ENCODE data around the gene TEX11.

GRCh38 chrX:70498129-70498528, 410.4 kb downstream of the TEX11 start:
- no peak for TF ChIP-seq CTCF (IDR thresholded peaks at IDR 0.05; ENCODE audit: insufficient read depth, low read length)
- TF ChIP-seq REST (IDR thresholded peaks at IDR 0.05; ENCODE audit: insufficient replicate concordance, low read depth) = no peak

Measured in HL-60 (cell line).